HEK293 (cell line): Measurements from ENCODE around the gene LAD1.

Source experiments
- HOXC10 ChIP-seq: sonication (generic); formaldehyde crosslinking; IDR thresholded peaks from 2 replicates; pipeline ENCODE4 v1.8.1; 2023; ENCODE audit warnings: mild to moderate bottlenecking, missing genetic modification reagents
- KLF10 ChIP-seq: fragments of 450-650 bp; IDR thresholded peaks from 2 replicates; pipeline ENCODE4 v1.5.1; 2018; ENCODE audit warnings: missing biosample characterization, mild to moderate bottlenecking, missing genetic modification characterization
- SCRT2 ChIP-seq: fragments of 450-650 bp; formaldehyde crosslinking; IDR thresholded peaks from 2 replicates; pipeline ENCODE4 v1.5.1; 2016; ENCODE audit warnings: missing biosample characterization, missing genetic modification characterization
- TCF7L2 ChIP-seq: IDR thresholded peaks from 2 replicates; pipeline ENCODE4 v1.6.1; 2011; ENCODE audit warnings: low read depth, mild to moderate bottlenecking, inconsistent platforms, low read length, moderate library complexity, borderline replicate concordance
- ZBTB17 ChIP-seq: fragments of 450-650 bp; formaldehyde crosslinking; IDR thresholded peaks from 2 replicates; pipeline ENCODE4 v1.5.1; 2016; ENCODE audit warnings: missing biosample characterization, missing genetic modification characterization
- ZBTB8A ChIP-seq: fragments of 450-650 bp; formaldehyde crosslinking; IDR thresholded peaks from 2 replicates; pipeline ENCODE4 v1.5.1; 2016; ENCODE audit warnings: missing biosample characterization, missing genetic modification characterization
- ZNF169 ChIP-seq: fragments of 450-650 bp; formaldehyde crosslinking; IDR thresholded peaks from 2 replicates; pipeline ENCODE4 v1.5.1; 2016; ENCODE audit warnings: missing biosample characterization, missing genetic modification characterization
- ZNF274 ChIP-seq, 2 experiments: fragments of 200-500 bp in 1 of 2; fragments of 450-650 bp in 1 of 2; sonication (Bioruptor generic) in 1 of 2; formaldehyde crosslinking in 1 of 2; IDR thresholded peaks; 2 replicates each; pipeline versions ENCODE4 v1.5.1 to v1.6.1; 2014 to 2016; ENCODE audit warnings: borderline replicate concordance in 1 of 2, inconsistent platforms in 1 of 2, low read length in 1 of 2, missing biosample characterization in 1 of 2, missing genetic modification characterization in 1 of 2
- ZNF416 ChIP-seq: fragments of 450-650 bp; formaldehyde crosslinking; IDR thresholded peaks from 2 replicates; pipeline ENCODE4 v1.5.1; 2016; ENCODE audit warnings: missing biosample characterization, missing genetic modification characterization
- ZNF423 ChIP-seq: fragments of 450-650 bp; formaldehyde crosslinking; IDR thresholded peaks from 2 replicates; pipeline ENCODE4 v1.5.1; 2016; ENCODE audit warnings: missing biosample characterization, missing genetic modification characterization
- ZNF433 ChIP-seq: fragments of 450-650 bp; formaldehyde crosslinking; IDR thresholded peaks from 2 replicates; pipeline ENCODE4 v1.5.1; 2016; ENCODE audit warnings: missing biosample characterization, missing genetic modification characterization, low read depth
- ZNF501 ChIP-seq: fragments of 450-650 bp; formaldehyde crosslinking; IDR thresholded peaks from 2 replicates; pipeline ENCODE4 v1.5.1; 2016; ENCODE audit warnings: missing biosample characterization, missing genetic modification characterization
- ZNF510 ChIP-seq: fragments of 450-650 bp; formaldehyde crosslinking; IDR thresholded peaks from 2 replicates; pipeline ENCODE4 v1.5.1; 2018; ENCODE audit warnings: mild to moderate bottlenecking, missing genetic modification characterization, missing biosample characterization; ENCODE audit not compliant: insufficient replicate concordance
- ZNF521 ChIP-seq: fragments of 450-650 bp; formaldehyde crosslinking; IDR thresholded peaks from 2 replicates; pipeline ENCODE4 v1.5.1; 2017; ENCODE audit warnings: missing biosample characterization, mild to moderate bottlenecking, missing genetic modification characterization
- ZNF555 ChIP-seq: fragments of 450-650 bp; formaldehyde crosslinking; conservative IDR thresholded peaks from 2 replicates; pipeline ENCODE4 v1.5.1; 2017; ENCODE audit warnings: missing biosample characterization, mild to moderate bottlenecking, missing genetic modification characterization, inconsistent platforms
- ZNF747 ChIP-seq: fragments of 450-650 bp; formaldehyde crosslinking; IDR thresholded peaks from 2 replicates; pipeline ENCODE4 v1.5.1; 2016; ENCODE audit warnings: missing biosample characterization, missing genetic modification characterization
- ZNF837 ChIP-seq: fragments of 450-650 bp; formaldehyde crosslinking; IDR thresholded peaks from 2 replicates; pipeline ENCODE4 v1.5.1; 2016; ENCODE audit warnings: missing biosample characterization, missing genetic modification characterization
- ZSCAN23 ChIP-seq: fragments of 450-650 bp; formaldehyde crosslinking; IDR thresholded peaks from 2 replicates; pipeline ENCODE4 v1.5.1; 2016; ENCODE audit warnings: missing biosample characterization, missing genetic modification characterization
- TF ChIP-seq, protein P1 (sequence below): fragments of 450-650 bp; formaldehyde crosslinking; IDR thresholded peaks from 2 replicates; pipeline ENCODE4 v1.5.1; 2016; ENCODE audit warnings: missing biosample characterization, missing genetic modification characterization
- TF ChIP-seq, protein P2 (sequence below): fragments of 450-650 bp; formaldehyde crosslinking; optimal IDR thresholded peaks from 2 replicates; pipeline ENCODE3; 2016; ENCODE audit warnings: missing biosample characterization, mild to moderate bottlenecking, missing genetic modification characterization
- TF ChIP-seq, protein P3 (sequence below): fragments of 450-650 bp; formaldehyde crosslinking; IDR thresholded peaks from 2 replicates; pipeline ENCODE4 v1.5.1; 2016; ENCODE audit warnings: missing biosample characterization, missing genetic modification characterization
- TF ChIP-seq, protein P4 (sequence below): fragments of 450-650 bp; formaldehyde crosslinking; IDR thresholded peaks from 2 replicates; pipeline ENCODE4 v1.5.1; 2016; ENCODE audit warnings: missing biosample characterization, missing genetic modification characterization
- TF ChIP-seq, protein P5 (sequence below): fragments of 450-650 bp; formaldehyde crosslinking; IDR thresholded peaks from 2 replicates; pipeline ENCODE4 v1.5.1; 2016; ENCODE audit warnings: missing biosample characterization, missing genetic modification characterization, borderline replicate concordance

LAD1 gene

DNA sequence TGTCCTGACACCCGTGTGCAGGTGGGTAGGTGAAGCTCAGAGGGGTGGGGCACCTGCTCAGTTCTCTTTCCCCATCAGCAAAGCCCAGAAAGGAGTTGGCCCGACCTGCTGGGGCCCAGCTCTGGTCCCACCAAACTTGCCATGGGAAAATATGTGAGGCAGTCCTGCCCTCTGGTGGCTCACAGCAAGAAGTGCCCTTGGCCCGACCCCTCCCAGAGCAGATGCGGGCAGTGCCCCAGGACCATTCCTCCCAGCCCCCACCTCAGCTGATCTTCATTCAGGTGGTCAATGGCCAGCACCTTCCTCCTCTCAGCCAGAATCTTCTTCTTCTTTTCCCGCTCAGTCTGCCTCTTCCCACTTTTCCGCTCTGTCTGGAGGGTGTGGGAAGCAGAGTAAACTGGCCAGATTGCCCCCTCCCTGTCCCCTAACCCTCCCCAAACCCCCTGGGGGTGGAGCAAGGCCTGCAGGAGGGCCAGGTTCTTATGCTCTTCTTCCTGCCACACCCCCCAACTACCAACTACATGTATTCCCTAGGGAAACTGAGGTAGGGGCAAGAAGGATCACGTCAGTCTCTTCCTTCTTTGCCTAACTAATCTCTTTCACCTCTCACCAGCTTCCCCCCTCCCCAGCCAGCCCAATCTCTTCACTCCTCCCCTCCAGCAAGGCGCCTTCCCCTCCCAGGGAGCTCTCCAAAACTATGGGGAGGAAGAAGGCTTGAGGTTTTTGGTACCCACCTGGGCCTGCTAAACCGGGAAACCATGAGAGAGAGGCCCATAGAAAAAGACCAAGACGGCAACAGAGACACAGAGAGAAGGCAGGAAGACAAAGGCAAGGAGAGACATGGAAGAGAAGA, 37.2 kb downstream of the LAD1 start (continued):
- TF ChIP-seq, protein P1, sequence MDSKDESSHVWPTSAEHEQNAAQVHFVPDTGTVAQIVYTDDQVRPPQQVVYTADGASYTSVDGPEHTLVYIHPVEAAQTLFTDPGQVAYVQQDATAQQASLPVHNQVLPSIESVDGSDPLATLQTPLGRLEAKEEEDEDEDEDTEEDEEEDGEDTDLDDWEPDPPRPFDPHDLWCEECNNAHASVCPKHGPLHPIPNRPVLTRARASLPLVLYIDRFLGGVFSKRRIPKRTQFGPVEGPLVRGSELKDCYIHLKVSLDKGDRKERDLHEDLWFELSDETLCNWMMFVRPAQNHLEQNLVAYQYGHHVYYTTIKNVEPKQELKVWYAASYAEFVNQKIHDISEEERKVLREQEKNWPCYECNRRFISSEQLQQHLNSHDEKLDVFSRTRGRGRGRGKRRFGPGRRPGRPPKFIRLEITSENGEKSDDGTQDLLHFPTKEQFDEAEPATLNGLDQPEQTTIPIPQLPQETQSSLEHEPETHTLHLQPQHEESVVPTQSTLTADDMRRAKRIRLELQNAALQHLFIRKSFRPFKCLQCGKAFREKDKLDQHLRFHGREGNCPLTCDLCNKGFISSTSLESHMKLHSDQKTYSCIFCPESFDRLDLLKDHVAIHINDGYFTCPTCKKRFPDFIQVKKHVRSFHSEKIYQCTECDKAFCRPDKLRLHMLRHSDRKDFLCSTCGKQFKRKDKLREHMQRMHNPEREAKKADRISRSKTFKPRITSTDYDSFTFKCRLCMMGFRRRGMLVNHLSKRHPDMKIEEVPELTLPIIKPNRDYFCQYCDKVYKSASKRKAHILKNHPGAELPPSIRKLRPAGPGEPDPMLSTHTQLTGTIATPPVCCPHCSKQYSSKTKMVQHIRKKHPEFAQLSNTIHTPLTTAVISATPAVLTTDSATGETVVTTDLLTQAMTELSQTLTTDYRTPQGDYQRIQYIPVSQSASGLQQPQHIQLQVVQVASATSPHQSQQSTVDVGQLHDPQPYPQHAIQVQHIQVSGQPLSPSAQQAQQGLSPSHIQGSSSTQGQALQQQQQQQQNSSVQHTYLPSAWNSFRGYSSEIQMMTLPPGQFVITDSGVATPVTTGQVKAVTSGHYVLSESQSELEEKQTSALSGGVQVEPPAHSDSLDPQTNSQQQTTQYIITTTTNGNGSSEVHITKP (tag by site-specific recombination): no peak
- TF ChIP-seq ZBTB17 (tag by site-specific recombination) (no peak), TCF7L2 (no peak), ZNF501 (tag by site-specific recombination) (no peak), ZBTB8A (no peak), ZNF423 (tag by site-specific recombination) (no peak), ZNF416 (tag by site-specific recombination) (no peak), SCRT2 (tag by site-specific recombination) (no peak), ZNF555 (tag by site-specific recombination) (no peak), ZNF747 (tag by site-specific recombination) (no peak), HOXC10 (CRISPR knock-in tag) (no peak), ZNF510 (tag by site-specific recombination) (no peak), ZNF169 (no peak), ZSCAN23 (tag by site-specific recombination) (no peak), KLF10 (tag by site-specific recombination) (no peak), ZNF521 (tag by site-specific recombination) (no peak), ZNF837 (tag by site-specific recombination) (no peak), ZNF433 (no peak), ZNF274 (IDR thresholded peaks at IDR 0.05; ENCODE audit: low read length) (no peak), ZNF274 (tag by site-specific recombination; IDR thresholded peaks at IDR 0.05; ENCODE audit: borderline replicate concordance) (no peak)
- TF ChIP-seq, protein P2, sequence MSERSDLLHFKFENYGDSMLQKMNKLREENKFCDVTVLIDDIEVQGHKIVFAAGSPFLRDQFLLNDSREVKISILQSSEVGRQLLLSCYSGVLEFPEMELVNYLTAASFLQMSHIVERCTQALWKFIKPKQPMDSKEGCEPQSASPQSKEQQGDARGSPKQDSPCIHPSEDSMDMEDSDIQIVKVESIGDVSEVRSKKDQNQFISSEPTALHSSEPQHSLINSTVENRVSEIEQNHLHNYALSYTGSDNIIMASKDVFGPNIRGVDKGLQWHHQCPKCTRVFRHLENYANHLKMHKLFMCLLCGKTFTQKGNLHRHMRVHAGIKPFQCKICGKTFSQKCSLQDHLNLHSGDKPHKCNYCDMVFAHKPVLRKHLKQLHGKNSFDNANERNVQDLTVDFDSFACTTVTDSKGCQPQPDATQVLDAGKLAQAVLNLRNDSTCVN (tag by site-specific recombination): no peak
- TF ChIP-seq, protein P3, sequence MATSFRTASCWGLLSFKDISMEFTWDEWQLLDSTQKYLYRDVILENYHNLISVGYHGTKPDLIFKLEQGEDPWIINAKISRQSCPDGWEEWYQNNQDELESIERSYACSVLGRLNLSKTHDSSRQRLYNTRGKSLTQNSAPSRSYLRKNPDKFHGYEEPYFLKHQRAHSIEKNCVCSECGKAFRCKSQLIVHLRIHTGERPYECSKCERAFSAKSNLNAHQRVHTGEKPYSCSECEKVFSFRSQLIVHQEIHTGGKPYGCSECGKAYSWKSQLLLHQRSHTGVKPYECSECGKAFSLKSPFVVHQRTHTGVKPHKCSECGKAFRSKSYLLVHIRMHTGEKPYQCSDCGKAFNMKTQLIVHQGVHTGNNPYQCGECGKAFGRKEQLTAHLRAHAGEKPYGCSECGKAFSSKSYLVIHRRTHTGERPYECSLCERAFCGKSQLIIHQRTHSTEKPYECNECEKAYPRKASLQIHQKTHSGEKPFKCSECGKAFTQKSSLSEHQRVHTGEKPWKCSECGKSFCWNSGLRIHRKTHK (tag by site-specific recombination): no peak
- TF ChIP-seq, protein P4, sequence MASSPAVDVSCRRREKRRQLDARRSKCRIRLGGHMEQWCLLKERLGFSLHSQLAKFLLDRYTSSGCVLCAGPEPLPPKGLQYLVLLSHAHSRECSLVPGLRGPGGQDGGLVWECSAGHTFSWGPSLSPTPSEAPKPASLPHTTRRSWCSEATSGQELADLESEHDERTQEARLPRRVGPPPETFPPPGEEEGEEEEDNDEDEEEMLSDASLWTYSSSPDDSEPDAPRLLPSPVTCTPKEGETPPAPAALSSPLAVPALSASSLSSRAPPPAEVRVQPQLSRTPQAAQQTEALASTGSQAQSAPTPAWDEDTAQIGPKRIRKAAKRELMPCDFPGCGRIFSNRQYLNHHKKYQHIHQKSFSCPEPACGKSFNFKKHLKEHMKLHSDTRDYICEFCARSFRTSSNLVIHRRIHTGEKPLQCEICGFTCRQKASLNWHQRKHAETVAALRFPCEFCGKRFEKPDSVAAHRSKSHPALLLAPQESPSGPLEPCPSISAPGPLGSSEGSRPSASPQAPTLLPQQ (tag by site-specific recombination): peak; percentile 95
- TF ChIP-seq, protein P5, sequence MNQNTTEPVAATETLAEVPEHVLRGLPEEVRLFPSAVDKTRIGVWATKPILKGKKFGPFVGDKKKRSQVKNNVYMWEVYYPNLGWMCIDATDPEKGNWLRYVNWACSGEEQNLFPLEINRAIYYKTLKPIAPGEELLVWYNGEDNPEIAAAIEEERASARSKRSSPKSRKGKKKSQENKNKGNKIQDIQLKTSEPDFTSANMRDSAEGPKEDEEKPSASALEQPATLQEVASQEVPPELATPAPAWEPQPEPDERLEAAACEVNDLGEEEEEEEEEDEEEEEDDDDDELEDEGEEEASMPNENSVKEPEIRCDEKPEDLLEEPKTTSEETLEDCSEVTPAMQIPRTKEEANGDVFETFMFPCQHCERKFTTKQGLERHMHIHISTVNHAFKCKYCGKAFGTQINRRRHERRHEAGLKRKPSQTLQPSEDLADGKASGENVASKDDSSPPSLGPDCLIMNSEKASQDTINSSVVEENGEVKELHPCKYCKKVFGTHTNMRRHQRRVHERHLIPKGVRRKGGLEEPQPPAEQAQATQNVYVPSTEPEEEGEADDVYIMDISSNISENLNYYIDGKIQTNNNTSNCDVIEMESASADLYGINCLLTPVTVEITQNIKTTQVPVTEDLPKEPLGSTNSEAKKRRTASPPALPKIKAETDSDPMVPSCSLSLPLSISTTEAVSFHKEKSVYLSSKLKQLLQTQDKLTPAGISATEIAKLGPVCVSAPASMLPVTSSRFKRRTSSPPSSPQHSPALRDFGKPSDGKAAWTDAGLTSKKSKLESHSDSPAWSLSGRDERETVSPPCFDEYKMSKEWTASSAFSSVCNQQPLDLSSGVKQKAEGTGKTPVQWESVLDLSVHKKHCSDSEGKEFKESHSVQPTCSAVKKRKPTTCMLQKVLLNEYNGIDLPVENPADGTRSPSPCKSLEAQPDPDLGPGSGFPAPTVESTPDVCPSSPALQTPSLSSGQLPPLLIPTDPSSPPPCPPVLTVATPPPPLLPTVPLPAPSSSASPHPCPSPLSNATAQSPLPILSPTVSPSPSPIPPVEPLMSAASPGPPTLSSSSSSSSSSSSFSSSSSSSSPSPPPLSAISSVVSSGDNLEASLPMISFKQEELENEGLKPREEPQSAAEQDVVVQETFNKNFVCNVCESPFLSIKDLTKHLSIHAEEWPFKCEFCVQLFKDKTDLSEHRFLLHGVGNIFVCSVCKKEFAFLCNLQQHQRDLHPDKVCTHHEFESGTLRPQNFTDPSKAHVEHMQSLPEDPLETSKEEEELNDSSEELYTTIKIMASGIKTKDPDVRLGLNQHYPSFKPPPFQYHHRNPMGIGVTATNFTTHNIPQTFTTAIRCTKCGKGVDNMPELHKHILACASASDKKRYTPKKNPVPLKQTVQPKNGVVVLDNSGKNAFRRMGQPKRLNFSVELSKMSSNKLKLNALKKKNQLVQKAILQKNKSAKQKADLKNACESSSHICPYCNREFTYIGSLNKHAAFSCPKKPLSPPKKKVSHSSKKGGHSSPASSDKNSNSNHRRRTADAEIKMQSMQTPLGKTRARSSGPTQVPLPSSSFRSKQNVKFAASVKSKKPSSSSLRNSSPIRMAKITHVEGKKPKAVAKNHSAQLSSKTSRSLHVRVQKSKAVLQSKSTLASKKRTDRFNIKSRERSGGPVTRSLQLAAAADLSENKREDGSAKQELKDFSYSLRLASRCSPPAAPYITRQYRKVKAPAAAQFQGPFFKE (tag by site-specific recombination): no peak
